AG04449 (cell line): Measurements from ENCODE around the gene MGAT5.
A peak's percentile ranks its signal among the peaks of the same experiment; 100 is the strongest.

Experiments used
- CTCF ChIA-PET: fragments of 350-600 bp; formaldehyde crosslinking; extraction: SDS; loops from one replicate; lab custom pipeline; 2021; ENCODE audit warnings: antibody characterized with exemption; lab: Yijun Ruan, JAX
- POLR2A ChIA-PET: fragments of 400-600, 350-600 bp; formaldehyde crosslinking; extraction: SDS; loops from one replicate; lab custom pipeline; 2020; ENCODE audit warnings: antibody characterized with exemption, inconsistent platforms; lab: Yijun Ruan, JAX
- DNase-seq: peaks from one replicate; pipeline ENCODE4 v3.0.0-alpha.2; 2010; ENCODE audit warnings: low read depth, low spot score
- H3K4me3 ChIP-seq: 2 replicates; pipeline ENCODE4 v1.5.1; 2011; ENCODE audit warnings: low read depth, mild to moderate bottlenecking, control low read depth, low read length
- TF ChIP-seq, protein P1 (sequence below): IDR thresholded peaks from one replicate; pipeline ENCODE4 v1.5.1; 2011; ENCODE audit warnings: mild to moderate bottlenecking, moderate library complexity, low read length, control low read depth, inconsistent platforms; ENCODE audit not compliant: insufficient read depth; ENCODE audit errors: missing control alignments

Gene MGAT5

DNA sequence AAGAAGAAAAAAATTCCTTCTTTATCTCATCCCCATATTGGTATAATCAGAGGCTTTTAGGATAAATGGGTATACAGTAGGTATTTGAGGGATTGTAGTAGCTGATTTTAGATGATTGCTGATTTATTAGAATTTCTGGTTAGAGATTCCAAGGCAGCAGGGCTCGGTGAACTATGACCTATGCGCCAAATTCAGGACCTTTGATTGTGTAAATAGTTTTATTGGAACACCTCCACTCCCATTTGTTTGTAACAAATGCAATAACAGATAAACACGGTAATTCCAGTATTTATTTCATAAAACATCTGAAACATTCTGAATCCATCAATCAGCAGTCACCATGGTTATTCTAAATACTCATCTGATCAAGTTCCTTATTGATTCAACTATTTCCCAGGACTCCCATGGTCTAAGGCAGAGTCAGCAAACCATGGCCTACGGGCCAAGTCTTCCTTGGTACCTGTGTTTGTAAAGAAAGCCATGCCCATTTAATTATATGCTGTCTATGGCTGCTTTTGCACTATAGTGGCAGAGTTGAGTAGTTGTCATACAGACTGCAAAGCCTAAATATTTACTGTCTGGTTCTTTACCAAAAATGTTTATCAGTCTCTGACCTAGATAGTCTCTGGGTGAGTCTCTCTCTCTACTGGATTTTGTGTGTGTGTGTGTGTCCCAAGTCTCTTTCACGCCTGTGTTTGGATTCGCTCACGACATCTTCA lies 4.3 kb downstream of the MGAT5 start:
- TF ChIP-seq, protein P1, sequence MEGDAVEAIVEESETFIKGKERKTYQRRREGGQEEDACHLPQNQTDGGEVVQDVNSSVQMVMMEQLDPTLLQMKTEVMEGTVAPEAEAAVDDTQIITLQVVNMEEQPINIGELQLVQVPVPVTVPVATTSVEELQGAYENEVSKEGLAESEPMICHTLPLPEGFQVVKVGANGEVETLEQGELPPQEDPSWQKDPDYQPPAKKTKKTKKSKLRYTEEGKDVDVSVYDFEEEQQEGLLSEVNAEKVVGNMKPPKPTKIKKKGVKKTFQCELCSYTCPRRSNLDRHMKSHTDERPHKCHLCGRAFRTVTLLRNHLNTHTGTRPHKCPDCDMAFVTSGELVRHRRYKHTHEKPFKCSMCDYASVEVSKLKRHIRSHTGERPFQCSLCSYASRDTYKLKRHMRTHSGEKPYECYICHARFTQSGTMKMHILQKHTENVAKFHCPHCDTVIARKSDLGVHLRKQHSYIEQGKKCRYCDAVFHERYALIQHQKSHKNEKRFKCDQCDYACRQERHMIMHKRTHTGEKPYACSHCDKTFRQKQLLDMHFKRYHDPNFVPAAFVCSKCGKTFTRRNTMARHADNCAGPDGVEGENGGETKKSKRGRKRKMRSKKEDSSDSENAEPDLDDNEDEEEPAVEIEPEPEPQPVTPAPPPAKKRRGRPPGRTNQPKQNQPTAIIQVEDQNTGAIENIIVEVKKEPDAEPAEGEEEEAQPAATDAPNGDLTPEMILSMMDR = no peak

DNA sequence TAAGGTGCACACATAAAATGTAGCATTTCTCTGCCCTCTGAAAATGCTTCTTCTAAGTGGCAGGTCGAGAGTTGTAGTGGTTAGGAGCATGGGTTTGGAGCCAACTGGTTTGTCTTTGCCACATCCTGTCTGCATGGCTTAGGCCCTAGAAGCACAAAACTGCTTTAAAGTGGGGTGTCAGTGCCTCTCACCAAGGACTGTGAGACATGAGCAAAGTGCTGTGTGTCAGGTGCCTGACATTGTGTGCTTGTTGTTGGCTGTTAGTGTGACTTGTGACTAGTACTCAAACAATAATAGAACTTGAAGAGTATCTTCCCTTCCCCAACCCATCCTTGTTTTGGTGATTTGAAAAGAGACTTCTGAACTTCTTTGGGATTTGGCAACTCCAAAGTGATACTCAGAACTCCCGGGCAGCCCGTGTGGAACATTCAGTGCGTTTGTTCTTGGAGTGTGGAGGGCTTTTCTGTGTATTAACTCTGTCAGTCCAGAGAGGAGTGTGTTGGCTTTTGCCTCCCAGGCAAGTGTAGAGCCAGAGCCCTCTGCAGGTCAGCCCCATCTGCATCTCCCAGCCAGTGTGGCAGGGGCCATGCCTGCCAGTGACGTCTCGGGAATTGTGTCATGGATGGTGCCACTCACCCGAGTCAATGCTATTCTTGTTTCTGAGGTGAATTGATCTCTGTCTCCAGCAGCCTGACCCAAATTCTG lies 5.0 kb downstream of the MGAT5 start:
- DNase-seq = no peak
- ChIA-PET POLR2A (no interaction called here), CTCF (interaction anchor here (4.7 kb wide), 1 partner anchor 13 kb away, joined by 35 read pairs; no protein-coding TSS in a partner anchor)
- TF ChIP-seq, protein P1 = no peak
- no peak overlapping the region for H3K4me3 ChIP-seq

More for the DNA sequence above, 4.3 kb downstream of the MGAT5 start:
- ChIA-PET POLR2A (no interaction called here), CTCF (interaction anchor here (0.7 to 5.7 kb wide), 2 partner anchors 13 to 1545 kb away, joined by 3 to 73 read pairs; no protein-coding TSS in a partner anchor)
- H3K4me3 ChIP-seq = no peak overlapping the region
- DNase-seq = no peak

DNA sequence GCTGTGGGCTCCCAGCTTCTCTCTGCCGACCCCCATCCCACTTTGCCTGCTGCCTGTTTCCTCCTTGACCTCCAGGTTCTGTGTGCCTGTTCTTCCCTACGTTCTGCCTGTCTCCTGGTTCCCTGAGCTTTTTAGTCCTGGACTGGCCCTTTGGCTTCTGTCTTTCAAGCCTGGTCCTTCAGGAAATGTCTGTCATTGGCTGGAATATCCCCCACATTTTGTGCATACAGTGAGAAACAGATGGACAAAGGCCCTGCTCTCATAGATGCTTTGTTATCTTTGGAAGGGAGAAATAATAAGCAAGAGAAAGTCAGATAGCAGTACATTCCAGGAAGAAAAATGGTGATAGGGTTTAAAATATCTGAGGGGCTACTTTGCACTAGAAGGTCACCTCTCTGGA lies 5.7 kb downstream of the MGAT5 start:
- DNase-seq = no peak
- H3K4me3 ChIP-seq = no peak overlapping the region
- POLR2A ChIA-PET = no interaction called here
- TF ChIP-seq, protein P1 = no peak
- CTCF ChIA-PET = interaction anchor here (4.7 kb wide), 1 partner anchor 14 kb away, joined by 35 read pairs; no protein-coding TSS in a partner anchor

DNA sequence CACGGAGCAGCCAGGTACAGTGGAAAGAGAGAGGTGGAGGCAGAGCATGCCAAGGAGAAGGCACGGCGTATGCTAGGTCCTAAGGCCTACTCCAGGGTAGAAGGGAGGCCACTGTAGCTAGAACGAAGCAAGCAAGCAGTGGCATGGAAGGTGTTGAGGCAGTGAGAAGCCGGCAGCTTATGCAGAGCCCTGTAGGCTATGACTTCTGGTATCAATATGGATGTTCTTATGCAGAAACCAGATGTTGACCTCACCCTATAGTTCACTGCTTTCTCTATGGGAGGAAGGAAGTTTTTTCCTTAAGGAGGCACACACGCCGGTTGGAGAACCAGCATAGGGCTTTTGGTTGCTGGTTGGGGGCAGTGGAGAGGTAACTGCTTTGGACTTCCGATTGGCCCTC lies 6.1 kb downstream of the MGAT5 start:
- ChIA-PET CTCF (interaction anchor here (0.8 to 4.7 kb wide), 5 partner anchors 14 to 375 kb away, joined by 3 to 35 read pairs (median 4); no protein-coding TSS in a partner anchor), POLR2A (no interaction called here)
- TF ChIP-seq, protein P1 = no peak
- H3K4me3 ChIP-seq = no peak overlapping the region
- DNase-seq = no peak

DNA sequence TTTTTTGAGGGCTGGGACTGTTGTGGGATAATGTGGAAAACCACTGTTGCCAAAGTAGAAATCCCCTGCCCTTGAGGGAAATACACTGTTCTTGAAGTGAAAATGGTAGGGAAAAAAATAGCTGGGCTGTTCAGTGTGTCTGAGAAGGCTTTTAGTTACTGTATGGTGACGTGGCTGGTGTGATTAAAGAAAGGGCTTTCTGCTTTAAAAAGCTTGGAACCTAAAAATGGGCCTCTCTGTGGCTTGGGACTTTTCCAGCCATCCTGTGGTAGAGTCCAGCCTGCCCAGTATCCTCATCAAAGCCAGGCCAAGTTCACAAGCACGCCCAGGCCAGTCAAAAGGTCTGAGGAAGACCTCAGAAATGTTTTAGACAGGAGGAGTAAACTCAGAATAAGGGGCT lies 6.8 kb downstream of the MGAT5 start:
- POLR2A ChIA-PET = interaction anchor here (1.1 to 2.0 kb wide), 2 partner anchors 9 to 141 kb away, joined by 6 read pairs; no protein-coding TSS in a partner anchor
- CTCF ChIA-PET = interaction anchor here (0.8 to 4.7 kb wide), 6 partner anchors 15 to 376 kb away, joined by 3 to 35 read pairs (median 4); no protein-coding TSS in a partner anchor
- H3K4me3 ChIP-seq = no peak overlapping the region
- TF ChIP-seq, protein P1 = no peak
- peak; percentile 73 for DNase-seq
